ENCODE data around the gene APOL3. TPM values are rescaled to one million over a fixed set of nuclear protein-coding genes. Genes with fewer than 3 reads are reported as not detected.
"Not testable (repeated sequence)": the region's sequence is repeated elsewhere in the genome, so short reads cannot be mapped to it uniquely, and the experiment has no call there.

APOL3 gene
- total RNA-seq, 2 donors from 2014 or later, result 53.1 to 101 TPM

DNA sequence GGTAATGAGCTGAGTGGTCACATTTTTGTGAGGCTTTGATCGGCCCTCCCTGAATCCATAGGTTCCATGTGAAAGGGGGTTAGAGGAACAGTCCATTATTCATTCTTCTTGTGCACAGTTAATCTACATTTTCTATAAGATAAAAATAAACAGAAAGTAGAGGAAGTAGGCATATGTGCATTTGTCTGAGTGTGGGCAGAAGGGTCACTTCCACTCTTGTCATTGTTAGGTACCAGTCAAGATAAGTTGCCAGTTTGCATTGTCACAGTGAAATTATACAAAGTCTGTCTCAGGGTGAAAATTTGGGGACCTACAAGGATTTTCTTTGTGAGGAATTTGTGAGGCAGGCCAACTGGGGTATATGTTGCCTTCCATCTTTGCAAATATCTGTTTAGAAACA, 45.7 kb upstream of the APOL3 start:
- no peak overlapping the region for H3K4me3 ChIP-seq
- H3K9me3 ChIP-seq, result no peaks in the 10 kb centered on the region
- no peak for ATAC-seq (ENCODE audit: insufficient number of reproducible peaks, low FRiP score, low read depth)
- peaks cover 0 to 14% of the 10 kb centered on the region in 2 donors for H3K4me1 ChIP-seq (ENCODE audit: control insufficient read depth in 1 of 2, low read depth in 2 of 2)
- TF ChIP-seq, protein P1, sequence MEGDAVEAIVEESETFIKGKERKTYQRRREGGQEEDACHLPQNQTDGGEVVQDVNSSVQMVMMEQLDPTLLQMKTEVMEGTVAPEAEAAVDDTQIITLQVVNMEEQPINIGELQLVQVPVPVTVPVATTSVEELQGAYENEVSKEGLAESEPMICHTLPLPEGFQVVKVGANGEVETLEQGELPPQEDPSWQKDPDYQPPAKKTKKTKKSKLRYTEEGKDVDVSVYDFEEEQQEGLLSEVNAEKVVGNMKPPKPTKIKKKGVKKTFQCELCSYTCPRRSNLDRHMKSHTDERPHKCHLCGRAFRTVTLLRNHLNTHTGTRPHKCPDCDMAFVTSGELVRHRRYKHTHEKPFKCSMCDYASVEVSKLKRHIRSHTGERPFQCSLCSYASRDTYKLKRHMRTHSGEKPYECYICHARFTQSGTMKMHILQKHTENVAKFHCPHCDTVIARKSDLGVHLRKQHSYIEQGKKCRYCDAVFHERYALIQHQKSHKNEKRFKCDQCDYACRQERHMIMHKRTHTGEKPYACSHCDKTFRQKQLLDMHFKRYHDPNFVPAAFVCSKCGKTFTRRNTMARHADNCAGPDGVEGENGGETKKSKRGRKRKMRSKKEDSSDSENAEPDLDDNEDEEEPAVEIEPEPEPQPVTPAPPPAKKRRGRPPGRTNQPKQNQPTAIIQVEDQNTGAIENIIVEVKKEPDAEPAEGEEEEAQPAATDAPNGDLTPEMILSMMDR (IDR thresholded peaks at IDR 0.05), result no peak
- no peak for DNase-seq (ENCODE audit: low spot score)
- H3K27me3 ChIP-seq (replicated peaks; ENCODE audit: insufficient read depth), result no peaks in the 10 kb centered on the region
- H3K36me3 ChIP-seq, result no peaks in the 10 kb centered on the region
- no peak overlapping the region for H3K27ac ChIP-seq

DNA sequence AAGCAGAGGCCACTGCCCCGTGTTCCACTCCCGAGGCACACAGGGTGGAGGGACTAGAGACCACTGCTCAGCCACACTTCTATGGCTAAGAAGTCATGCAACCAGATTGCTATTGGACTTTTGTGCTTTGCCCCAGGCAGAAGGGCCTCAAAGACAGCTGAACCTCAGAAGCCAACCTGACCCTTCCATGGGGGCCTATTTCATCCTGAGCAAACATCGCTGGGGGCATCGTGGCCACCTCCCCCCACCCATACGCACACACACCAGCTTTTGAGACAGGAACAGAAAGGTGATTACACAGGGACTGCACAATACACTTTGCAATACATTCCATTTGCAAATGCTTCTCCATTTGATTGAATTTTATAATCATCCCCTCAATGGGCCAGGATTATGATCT, 45.0 kb upstream of the APOL3 start:
- not testable (repeated sequence) for H3K36me3 ChIP-seq; ATAC-seq (ENCODE audit: insufficient number of reproducible peaks, low FRiP score, low read depth)

DNA sequence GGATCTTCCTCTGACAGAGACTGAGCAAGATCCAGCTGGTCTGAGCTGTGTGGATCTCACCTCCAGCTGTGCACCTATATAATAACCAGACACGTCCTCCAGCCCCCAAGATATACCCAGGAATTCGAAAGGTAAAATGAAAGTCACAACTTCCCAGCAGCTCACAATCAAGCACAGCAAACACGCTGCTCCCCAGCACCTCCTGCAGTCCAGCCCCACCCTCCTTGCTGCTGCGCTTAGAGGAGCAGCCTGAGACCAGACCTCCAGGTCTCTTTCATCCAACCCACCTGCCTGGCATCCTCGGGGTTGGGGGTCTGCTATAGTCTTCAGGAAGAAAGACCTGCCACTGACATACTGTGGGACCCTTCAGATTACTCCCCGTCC, 44.1 kb upstream of the APOL3 start:
- Histone ChIP-seq H3K27ac (no peak overlapping the region), H3K36me3 (no peaks in the 10 kb centered on the region), H3K4me3 (no peak overlapping the region), H3K4me1 (ENCODE audit: control insufficient read depth in 1 of 2, low read depth in 2 of 2) (peaks cover 0 to 9% of the 10 kb centered on the region in 2 donors), H3K9me3 (no peaks in the 10 kb centered on the region), H3K27me3 (replicated peaks; ENCODE audit: insufficient read depth) (no peaks in the 10 kb centered on the region)
- TF ChIP-seq, protein P1 (IDR thresholded peaks at IDR 0.05), result no peak
- ATAC-seq (ENCODE audit: insufficient number of reproducible peaks, low FRiP score, low read depth), result no peak
- no peak for DNase-seq (ENCODE audit: low spot score)

More for the DNA sequence above, 45.0 kb upstream of the APOL3 start:
- H3K27ac ChIP-seq; H3K4me3 ChIP-seq; H3K9me3 ChIP-seq; DNase-seq (ENCODE audit: low spot score); H3K4me1 ChIP-seq (ENCODE audit: control insufficient read depth in 1 of 2, low read depth in 2 of 2); H3K27me3 ChIP-seq (replicated peaks; ENCODE audit: insufficient read depth): not testable (repeated sequence)

DNA sequence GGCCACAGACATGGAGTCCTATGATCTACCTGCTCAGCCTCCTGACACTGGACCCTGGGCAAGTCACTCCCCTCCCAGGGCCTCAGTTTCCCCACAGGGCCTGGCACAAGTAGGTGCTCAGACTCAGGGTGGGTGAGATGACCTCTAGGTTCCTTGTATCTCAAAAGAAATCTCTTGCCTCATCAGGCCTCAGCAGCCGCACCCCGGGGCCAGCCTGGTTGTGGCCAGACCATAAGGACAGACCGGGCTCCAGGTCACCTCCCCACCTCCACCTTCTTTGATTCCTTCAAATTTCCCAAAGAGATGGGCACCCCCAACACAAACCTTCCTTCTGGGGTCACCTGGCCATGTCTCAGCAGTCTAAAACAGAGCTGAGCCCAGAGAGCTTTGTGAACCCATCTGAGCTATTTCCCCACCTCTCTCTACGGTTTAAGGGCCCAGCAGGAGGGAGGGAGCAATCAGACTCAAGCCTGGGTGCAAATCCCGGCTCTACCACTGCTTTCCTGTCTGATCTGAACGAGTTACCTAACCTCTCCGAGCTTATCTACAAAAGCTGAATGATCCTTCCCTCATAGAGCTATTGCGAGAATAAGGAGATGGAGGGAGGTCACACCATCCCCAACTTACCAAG, 43.6 kb upstream of the APOL3 start:
- no peaks in the 10 kb centered on the region for H3K9me3 ChIP-seq
- H3K4me1 ChIP-seq (ENCODE audit: control insufficient read depth in 1 of 2, low read depth in 2 of 2), result peaks cover 0 to 9% of the 10 kb centered on the region in 2 donors
- TF ChIP-seq, protein P1 (IDR thresholded peaks at IDR 0.05), result no peak
- no peak overlapping the region for H3K4me3 ChIP-seq
- no peak overlapping the region for H3K27ac ChIP-seq
- DNase-seq (ENCODE audit: low spot score) (no peak), ATAC-seq (ENCODE audit: insufficient number of reproducible peaks, low FRiP score, low read depth) (no peak)
- H3K27me3 ChIP-seq (replicated peaks; ENCODE audit: insufficient read depth), result no peaks in the 10 kb centered on the region
- H3K36me3 ChIP-seq, result no peaks in the 10 kb centered on the region

DNA sequence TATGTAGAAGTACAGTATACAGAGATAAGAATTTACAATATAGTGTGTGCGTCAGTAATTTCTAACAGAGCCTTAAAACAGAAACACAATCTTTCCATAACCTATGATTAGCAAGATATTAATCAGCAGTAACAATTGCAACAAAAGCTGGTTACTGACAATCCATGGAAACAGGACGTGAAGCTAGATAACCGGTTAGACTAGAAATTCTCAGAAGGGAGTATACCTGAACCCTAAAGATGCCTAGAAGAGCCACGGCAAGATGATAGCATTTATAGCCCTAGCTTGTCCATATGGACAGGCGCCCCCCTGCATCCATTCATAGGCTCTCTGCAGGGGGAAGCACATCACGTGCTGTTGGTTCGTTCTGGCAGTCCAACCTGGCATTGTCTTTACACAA, 42.9 kb upstream of the APOL3 start:
- not testable (repeated sequence) for H3K9me3 ChIP-seq; H3K27ac ChIP-seq; H3K4me3 ChIP-seq; H3K36me3 ChIP-seq; H3K27me3 ChIP-seq (replicated peaks; ENCODE audit: insufficient read depth); H3K4me1 ChIP-seq (ENCODE audit: control insufficient read depth in 1 of 2, low read depth in 2 of 2); ATAC-seq (ENCODE audit: insufficient number of reproducible peaks, low FRiP score, low read depth); DNase-seq (ENCODE audit: low spot score)

DNA sequence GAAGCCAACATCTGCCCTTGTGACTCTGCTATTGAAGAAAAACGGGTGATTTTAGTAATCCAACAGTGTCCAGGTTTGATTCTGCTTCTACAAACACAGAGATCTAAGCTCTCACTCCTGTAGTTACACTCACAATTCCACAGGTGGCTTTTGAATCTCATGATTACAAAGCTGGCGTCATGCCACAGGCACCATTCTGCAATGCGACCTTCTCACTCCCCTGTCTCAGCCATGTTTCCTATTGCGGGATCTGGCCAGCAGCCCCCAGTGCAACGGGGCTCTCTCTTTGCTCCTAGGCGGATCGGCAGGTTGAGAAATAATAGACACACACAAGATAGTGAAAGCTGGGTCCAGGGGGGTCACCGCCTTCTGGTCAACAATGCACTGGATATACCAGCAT, 42.4 kb upstream of the APOL3 start:
- H3K36me3 ChIP-seq; H3K27ac ChIP-seq; H3K9me3 ChIP-seq; H3K4me3 ChIP-seq; DNase-seq (ENCODE audit: low spot score); ATAC-seq (ENCODE audit: insufficient number of reproducible peaks, low FRiP score, low read depth); H3K27me3 ChIP-seq (replicated peaks; ENCODE audit: insufficient read depth); H3K4me1 ChIP-seq (ENCODE audit: control insufficient read depth in 1 of 2, low read depth in 2 of 2): not testable (repeated sequence)

Data from thoracic aorta (tissue), 2 donors.